ENCODE data around the gene TFPI.

Gene TFPI

DNA sequence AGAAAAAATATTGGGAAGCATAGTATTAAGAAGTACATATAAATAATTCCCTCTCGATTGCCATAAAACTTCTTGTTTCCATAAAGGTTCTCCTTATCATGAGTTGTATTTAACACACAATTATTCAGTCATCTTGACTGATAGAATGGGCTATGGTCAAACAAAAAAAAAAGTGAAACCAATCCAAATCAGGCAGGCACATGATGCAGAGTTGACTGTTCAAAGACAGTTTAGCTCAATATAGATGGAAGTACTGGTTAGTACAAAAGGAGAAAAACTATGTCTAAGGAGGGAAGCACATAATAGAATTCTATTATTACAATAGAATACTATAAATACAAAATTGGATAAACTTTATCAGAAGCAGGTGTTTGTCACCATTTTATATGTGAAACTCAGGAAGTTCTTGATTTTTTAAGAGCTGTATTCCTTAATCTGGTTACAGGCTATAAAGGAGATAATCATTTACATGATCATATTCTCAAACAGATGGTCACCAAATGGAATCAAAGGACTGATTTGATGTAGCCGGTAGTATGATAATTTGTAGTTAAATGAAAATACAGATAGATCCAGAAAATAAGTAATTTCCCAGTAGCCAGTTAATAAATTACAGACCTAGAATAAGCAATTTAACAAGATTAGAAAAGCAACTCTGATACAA, 88.0 kb downstream of the TFPI start:
- DNase-seq (ENCODE audit: low spot score), result no peak

DNA sequence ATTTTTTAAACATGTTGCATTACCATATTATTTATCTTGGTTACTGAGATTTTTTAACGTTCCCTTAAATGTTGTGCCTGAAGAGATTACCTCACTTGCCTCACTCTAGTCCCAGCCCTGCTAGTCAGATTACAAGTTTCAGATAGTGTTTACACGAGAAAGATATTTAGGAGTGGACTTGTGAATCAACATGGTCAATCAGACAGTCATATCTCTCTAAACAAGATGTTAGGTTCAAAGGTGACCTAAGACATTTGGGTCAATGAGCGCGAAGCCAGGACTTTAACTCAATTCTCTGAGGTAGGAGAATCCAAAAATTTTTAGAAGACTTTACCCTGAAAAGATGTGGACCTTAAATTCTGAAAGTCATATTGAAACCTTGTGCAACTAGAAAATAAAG, 91.4 kb downstream of the TFPI start:
- no peak for DNase-seq (ENCODE audit: low spot score)

DNA sequence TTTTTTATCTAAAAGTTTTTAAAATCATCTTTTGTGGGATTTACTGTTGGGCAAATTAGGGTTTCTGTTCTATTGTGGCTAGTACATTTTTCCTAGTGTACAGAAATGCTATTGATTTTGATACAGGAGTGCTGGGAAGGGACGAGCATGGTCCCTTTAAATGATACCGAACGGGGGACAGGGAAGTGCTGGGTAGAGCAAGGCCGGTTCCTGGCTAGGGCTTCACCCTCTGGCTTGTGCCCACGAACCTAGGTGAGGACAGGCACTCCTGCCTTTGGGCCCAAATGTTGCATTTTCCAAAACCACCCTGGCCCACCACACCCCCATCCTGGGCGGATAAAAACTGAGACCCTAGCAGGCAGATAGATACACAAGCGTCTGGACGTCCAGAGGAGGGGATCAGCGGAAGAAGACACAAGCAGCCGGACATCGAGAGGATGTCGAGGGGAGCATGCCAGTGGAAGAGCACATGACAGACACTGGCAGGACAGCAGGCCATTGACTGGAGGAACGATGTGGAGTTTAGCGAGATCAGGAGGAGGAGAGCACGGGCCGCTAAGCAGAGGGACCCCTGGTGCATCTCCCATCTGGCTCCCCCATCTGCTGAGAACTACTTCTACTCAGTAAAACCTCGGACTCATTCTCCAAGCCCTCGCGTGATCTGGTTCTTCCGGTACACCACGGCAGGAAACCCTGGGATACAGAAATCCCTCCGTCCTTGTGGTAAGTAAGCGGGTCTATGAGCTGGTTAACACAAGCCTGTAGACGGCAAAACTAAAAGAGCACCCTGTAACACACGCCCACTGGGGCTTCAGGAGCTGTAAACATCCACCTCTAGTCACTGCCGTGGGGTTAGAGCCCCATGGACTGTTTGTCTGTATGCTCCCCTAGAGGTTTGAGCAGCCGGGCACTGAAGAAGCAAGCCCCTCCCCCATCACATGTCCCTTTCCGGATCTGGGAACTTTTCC, 92.7 kb downstream of the TFPI start:
- DNase-seq (ENCODE audit: low spot score), result no peak

GRCh38 chr2:187459256-187459655, 95.0 kb downstream of the TFPI start:
- no peak for DNase-seq (ENCODE audit: low spot score)

- DNase-seq (ENCODE audit: low spot score), result no peak
Measured at GRCh38 chr2:187453078-187453641, 101.1 kb downstream of the TFPI start.

DNA sequence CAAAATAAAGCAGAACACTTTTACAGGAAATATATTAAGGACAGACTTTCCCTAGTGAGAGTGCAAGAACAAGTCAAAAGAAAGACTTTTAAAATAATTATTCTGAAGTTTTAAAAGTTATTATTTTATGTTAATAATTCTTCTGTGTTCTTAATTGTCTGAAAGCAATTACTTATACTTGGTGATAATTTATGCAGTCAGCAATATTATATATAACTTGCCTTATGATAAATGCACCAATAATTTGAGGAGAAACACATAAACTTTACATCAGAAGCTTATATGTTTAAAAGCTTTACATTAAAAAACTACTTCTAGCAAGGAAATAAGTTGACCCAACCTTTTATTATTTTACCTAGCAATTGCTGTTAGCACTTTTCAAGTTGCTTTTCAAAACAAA, 102.7 kb downstream of the TFPI start:
- no peak for DNase-seq (ENCODE audit: low spot score)

DNA sequence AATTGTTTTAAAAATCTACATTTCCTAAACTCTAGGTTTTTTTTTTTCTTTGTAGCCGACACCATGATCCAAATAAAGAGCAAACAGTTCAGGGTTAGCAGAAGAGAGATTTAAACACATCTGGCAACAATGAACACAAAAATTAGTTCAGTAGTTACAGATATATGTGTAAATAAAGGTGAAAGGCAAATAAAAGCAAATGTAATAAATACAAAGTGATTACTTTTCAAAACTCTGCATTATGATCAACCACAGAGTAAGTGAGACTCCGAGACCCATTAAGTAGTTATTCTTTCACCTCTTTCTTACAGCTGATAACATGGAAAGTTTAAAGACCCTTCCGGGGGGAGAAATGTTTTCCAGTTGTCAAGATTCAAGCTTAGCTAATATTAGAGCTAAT, 106.9 kb downstream of the TFPI start:
- DNase-seq (ENCODE audit: low spot score), result no peak

- DNase-seq (ENCODE audit: low spot score), result no peak
Measured at GRCh38 chr2:187446711-187447110, 107.5 kb downstream of the TFPI start.

GRCh38 chr2:187445051-187445450, 109.2 kb downstream of the TFPI start:
- no peak for DNase-seq (ENCODE audit: low spot score)

- no peak for DNase-seq (ENCODE audit: low spot score)
Measured at GRCh38 chr2:187442778-187443177, 111.5 kb downstream of the TFPI start.

DNA sequence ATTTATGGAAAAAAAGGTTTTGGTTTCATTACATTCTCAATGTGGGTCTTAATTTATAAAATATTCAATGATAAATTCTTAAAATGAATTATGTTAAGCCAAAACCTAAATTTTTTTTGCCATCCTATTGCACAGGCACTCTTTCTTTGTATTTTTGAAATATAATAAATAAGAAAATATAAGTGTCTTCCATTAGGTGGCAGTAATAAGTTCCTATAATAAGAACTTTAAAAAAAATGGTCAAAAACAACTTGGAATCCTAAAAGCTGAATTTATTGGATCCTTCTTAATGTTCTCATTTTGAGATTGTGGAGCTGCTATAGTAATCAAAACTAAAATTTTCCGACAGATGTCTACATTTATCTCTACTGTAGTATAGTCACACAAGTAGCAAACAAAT, 111.9 kb downstream of the TFPI start:
- no peak for DNase-seq (ENCODE audit: low spot score)

DNA sequence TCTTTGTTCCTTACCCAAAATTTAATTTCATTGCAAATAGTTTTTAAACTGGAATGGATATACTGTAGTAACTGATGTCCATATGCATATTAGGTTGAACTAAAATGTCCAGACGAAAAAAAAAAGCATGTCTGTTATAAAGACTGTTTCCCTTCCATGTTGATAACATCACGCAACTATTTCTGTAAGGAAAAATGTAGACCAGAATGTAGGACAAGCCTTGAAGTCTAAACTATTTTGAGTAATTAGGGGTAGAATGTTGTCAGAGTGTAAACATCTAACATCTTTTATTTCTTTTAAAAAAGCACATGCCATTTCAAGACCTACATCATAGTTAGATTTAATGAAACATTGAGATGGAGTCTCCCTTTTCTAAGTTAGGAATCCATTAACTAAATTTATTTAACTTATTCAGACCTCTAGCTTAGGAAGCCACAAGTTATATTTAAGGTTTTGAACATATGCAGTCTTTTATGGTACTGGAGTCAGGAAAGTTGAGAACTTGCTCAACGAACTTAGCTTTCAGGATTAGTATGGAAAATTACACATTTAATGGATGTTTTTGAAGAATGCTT, 114.0 kb downstream of the TFPI start:
- DNase-seq (ENCODE audit: low spot score), result no peak

DNA sequence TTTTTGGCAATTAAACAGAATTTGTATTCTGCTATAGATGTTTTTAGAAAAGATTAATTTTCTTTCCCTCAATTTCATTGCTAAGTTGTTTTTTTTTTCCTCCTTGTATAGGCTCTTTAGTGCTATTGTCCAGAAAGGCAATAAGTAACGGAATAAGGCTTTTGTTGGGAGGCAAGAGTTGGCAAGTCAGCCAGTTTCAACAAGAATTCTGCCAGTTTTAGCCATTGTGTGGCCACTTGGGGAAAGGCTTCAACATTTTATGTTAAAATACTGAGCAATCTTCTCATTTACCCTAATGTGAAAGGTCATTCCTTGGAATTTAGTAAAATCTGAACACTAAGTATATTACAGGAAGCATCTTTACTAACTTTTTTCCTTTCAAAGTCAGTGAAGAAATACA, 115.8 kb downstream of the TFPI start:
- DNase-seq (ENCODE audit: low spot score), result no peak

GRCh38 chr2:187435756-187436155, 118.5 kb downstream of the TFPI start:
- no peak for DNase-seq (ENCODE audit: low spot score)

- no peak for DNase-seq (ENCODE audit: low spot score)
Measured at GRCh38 chr2:187435078-187435477, 119.2 kb downstream of the TFPI start.

- no peak for DNase-seq (ENCODE audit: low spot score)
Measured at GRCh38 chr2:187434342-187434785, 119.9 kb downstream of the TFPI start.

DNA sequence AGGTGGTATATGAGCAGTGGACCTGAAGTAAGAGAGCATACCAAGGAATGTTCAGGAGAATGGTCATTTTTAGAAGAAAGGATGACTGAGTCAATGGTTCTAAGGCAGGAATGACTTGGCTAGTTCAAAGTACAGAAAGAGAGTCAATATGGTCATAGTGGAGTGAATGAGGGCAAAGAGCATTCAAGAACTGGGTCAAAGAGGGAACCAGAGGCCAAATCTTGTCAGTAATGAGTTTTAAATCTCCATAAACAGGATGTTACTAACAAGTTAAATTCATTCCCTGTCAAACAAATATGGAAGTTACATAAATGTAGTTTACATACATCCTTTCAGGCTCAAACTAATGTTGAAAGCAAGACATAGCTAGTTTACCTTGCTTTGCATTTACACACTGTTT, 122.3 kb downstream of the TFPI start:
- DNase-seq (ENCODE audit: low spot score), result no peak

DNA sequence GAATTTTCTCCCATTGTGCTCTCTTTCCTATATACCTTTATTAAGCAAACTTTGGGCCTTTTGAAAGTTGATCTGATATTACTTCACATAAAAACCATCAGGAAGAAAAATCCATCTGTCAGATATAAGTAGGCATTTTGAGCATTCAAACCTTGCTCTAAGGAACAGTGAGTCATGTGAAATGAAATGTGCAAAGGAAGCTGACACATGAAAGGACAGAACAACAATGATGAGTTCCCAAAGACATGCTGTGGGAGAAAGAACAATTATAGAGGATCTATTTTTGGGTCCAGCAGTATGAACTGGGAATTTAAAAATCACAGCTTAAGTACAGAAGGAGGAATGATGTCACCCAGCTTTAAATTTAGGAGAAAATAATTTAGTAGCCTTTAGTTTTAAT, 124.2 kb downstream of the TFPI start:
- DNase-seq (ENCODE audit: low spot score), result no peak

GRCh38 chr2:187424146-187424545, 130.1 kb downstream of the TFPI start:
- DNase-seq (ENCODE audit: low spot score), result no peak

GRCh38 chr2:187422282-187422681, 132.0 kb downstream of the TFPI start:
- no peak for DNase-seq (ENCODE audit: low spot score)

DNA sequence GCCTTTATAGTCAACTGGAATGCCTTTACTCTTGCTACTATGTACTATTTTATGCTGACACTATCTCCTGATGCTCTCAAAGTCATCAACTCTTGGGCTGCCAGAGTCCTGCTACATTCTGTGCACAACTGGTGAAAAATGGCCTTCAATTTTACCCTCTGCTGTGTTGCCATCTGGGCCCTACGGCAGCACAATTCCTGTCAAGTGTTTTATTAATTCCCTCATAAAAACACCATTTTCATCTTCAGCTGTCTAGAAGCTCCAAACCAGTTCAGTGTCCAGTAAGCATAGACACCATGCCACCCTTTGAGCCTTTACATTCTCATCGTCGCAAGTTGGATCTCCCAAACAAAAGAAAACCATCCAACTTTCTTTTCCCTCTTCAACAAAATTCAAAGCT, 132.7 kb downstream of the TFPI start:
- no peak for DNase-seq (ENCODE audit: low spot score)

DNA sequence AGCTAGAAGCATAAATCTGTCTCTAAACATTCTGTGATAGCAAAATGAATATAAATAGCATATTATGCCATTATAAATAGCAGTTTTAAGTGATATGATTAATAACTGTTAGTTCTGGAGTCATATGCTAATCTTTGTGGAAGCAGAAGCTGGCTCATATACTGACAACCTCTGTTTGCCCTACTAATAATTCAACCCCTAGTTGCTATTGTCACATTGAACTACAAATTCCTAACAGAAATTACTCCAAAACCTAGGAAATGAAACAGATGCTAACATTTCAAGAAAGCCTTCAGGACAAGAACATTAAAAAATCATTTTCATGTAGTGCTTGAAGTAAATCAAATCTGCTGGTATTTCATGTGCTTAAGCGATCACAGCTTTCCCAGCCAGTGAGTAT, 134.4 kb downstream of the TFPI start:
- DNase-seq (ENCODE audit: low spot score), result no peak

DNA sequence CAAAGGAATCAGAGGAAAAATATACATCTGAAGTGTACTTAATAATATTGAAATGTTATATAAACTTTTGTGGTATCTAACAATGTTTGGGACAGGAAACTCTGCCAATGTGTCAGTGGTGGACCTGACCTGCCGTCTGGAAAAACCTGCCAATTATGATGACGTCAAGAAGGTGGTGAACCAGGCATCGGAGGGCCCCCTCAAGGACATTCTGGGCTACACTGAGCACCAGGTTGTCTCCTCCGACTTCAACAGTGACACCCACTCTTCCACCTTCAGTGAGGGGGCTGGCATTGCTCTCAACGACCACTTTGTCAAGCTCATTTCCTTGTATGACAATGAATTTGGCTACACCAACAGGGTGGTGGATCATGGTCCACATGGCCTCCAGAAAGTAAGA, 138.8 kb downstream of the TFPI start:
- no peak for DNase-seq (ENCODE audit: low spot score)

Measured in hematopoietic multipotent progenitor cell treated with erythropoietin and hydrocortisone succinate and interleukin-3 and kit ligand, for 17 days (in vitro differentiated cells).